Measurements from ENCODE around the gene LDLRAP1.

DNA sequence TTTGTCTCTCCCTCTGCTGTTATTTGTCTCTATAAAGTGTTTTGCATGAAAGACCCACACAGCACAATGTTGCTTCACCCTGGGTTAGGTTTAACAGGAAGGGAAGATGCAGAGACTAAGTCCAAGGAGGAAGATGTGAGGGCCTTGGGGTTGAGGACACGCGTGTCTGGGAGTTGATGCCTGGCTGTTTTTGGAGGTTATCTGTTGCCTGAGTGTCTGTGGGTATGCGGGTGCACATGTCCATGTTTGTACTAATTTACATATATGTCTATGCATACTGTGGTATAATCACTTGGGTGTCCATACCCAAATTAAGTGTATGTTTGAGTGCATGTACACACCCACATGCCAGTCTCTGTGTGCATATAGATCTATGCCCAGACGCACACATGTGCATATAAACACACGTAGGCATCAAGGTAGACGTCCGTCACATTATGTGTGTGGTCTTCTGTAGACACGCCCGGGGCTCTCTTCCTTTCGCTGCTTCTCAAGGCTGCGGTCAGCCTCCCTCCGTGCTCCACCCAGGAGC lies 72.2 kb downstream of the LDLRAP1 start:
- TF ChIP-seq POLR2AphosphoS5 (IDR thresholded peaks at IDR 0.05; ENCODE audit: low read depth, low read length) (no peak), POLR2A (IDR thresholded peaks at IDR 0.05; ENCODE audit: low read depth, low read length) (no peak), TAF1 (IDR thresholded peaks at IDR 0.05; ENCODE audit: low read depth, low read length) (no peak), SPI1 (IDR thresholded peaks at IDR 0.05; ENCODE audit: low read depth, low read length) (no peak)

Data from GM12891 (cell line).